ENCODE measurements around the gene CYP4F3. TPM values are rescaled to one million over a fixed set of nuclear protein-coding genes. Genes with fewer than 3 reads are reported as not detected.
A peak's percentile ranks its signal among the peaks of the same experiment; 100 is the strongest.

The CYP4F3 gene
- total RNA-seq, 1 experiment from 2014 or later: not detected

DNA sequence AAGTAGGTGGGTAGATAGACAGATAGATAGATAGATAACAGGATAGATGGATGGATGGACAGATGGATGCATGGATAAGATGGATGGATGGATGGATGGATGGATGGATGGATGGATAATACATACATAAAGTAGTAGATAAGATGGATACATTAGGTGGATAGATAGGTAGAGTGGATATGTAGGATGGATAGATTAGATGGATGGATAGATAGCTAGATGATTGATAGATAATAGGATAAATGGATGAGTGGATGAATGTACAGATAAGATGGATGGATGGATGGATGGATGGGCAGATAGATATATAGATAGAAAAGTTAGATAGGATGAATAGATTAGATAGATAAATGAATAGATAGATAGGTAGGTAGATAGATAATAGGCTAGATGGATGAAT is 2.1 kb downstream of the CYP4F3 start:
- no peak overlapping the region for H3K23ac ChIP-seq (ENCODE audit: insufficient read length, low read depth, low read length)

More for the DNA sequence above, 2.1 kb downstream of the CYP4F3 start:
- H2BK120ac ChIP-seq (ENCODE audit: low read depth, low read length, poor library complexity, severe bottlenecking): no peak overlapping the region
- no peak overlapping the region for H3K4ac ChIP-seq (ENCODE audit: low read depth, low read length)
- no peak overlapping the region for H2BK20ac ChIP-seq (ENCODE audit: low read depth, low read length, poor library complexity, severe bottlenecking)
- no peak overlapping the region for H3K14ac ChIP-seq (ENCODE audit: insufficient read depth, low read length)
- Mint-ChIP-seq H3K4me1 (no peaks in the 10 kb centered on the region), H3K9me3 (peaks cover 91 to 98% of the 10 kb centered on the region in 2 experiments), H3K27ac (no peak overlapping the region), H3K27me3 (ENCODE audit: low read depth) (peaks cover 6% of the 10 kb centered on the region), H3K4me3 (0 out of 5 replicates have a peak overlapping the region, but pooled peaks of 1 of the 2 experiments have one; percentile 8), H3K36me3 (ENCODE audit: insufficient read depth in 1 of 3, low read depth in 3 of 3) (peaks cover 3 to 44% (median 6%) of the 10 kb centered on the region in 3 experiments; a peak in 5 of 7 replicates)
- no peak overlapping the region for H4K8ac ChIP-seq (replicated peaks; ENCODE audit: insufficient read length, low read depth, low read length)
- H3T11ph ChIP-seq (ENCODE audit: low read length): no peak overlapping the region
- no peak for DNase-seq
- no peak overlapping the region for H2BK15ac ChIP-seq (ENCODE audit: low read depth, low read length)
- no peak overlapping the region for H4K5ac ChIP-seq (ENCODE audit: insufficient read length, low read depth, low read length)
- no peak overlapping the region for H2AFZ ChIP-seq (ENCODE audit: low read length)
- H2BK5ac ChIP-seq (ENCODE audit: insufficient read length, low read length): no peak overlapping the region
- TF ChIP-seq, protein P1, sequence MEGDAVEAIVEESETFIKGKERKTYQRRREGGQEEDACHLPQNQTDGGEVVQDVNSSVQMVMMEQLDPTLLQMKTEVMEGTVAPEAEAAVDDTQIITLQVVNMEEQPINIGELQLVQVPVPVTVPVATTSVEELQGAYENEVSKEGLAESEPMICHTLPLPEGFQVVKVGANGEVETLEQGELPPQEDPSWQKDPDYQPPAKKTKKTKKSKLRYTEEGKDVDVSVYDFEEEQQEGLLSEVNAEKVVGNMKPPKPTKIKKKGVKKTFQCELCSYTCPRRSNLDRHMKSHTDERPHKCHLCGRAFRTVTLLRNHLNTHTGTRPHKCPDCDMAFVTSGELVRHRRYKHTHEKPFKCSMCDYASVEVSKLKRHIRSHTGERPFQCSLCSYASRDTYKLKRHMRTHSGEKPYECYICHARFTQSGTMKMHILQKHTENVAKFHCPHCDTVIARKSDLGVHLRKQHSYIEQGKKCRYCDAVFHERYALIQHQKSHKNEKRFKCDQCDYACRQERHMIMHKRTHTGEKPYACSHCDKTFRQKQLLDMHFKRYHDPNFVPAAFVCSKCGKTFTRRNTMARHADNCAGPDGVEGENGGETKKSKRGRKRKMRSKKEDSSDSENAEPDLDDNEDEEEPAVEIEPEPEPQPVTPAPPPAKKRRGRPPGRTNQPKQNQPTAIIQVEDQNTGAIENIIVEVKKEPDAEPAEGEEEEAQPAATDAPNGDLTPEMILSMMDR (conservative IDR thresholded peaks at IDR 0.05): no peak
- H4K91ac ChIP-seq (ENCODE audit: insufficient read length, low read depth, low read length): no peak overlapping the region
- no peak overlapping the region for H3K56ac ChIP-seq (ENCODE audit: insufficient read length, low read depth, low read length)
- no peaks in the 10 kb centered on the region for H3K23me2 ChIP-seq (ENCODE audit: insufficient read length, low read depth, low read length, poor library complexity, severe bottlenecking)
- no peaks in the 10 kb centered on the region for H3K27me3 ChIP-seq (ENCODE audit: insufficient read depth, low read length)
- no peak overlapping the region for H3K18ac ChIP-seq (ENCODE audit: insufficient read length, low read depth, low read length)
- H3K4me1 ChIP-seq (ENCODE audit: insufficient read depth, low read length): no peaks in the 10 kb centered on the region
- no peak overlapping the region for H3K9ac ChIP-seq (ENCODE audit: extremely low read depth, insufficient read length, low read length)
- peaks cover 96% of the 10 kb centered on the region for H3K9me3 ChIP-seq (ENCODE audit: control insufficient read depth, low read depth, low read length)
- no peaks in the 10 kb centered on the region for H4K20me1 ChIP-seq (ENCODE audit: control insufficient read depth, insufficient read depth, insufficient read length)
- no peak overlapping the region for H2AK5ac ChIP-seq (ENCODE audit: insufficient read length, low read length)
- H2BK12ac ChIP-seq (ENCODE audit: insufficient read length, low read depth, low read length): no peak overlapping the region
- H3K79me1 ChIP-seq (ENCODE audit: insufficient read depth, low read depth, low read length, poor library complexity, severe bottlenecking): no peaks in the 10 kb centered on the region
- no peak overlapping the region for H3K4me2 ChIP-seq (ENCODE audit: insufficient read depth, insufficient read length, low read length)
- no peaks in the 10 kb centered on the region for H3K79me2 ChIP-seq (ENCODE audit: insufficient read depth, low read length)
- no peak overlapping the region for H3K27ac ChIP-seq (ENCODE audit: insufficient read length, low read depth, low read length)

Data from H9 (cell line).